GM06990 (cell line): ENCODE measurements around the gene EIF4E2.

ENCODE experiments used
- DNase-seq: peaks from one replicate; pipeline ENCODE4 v3.0.0-alpha.2; 2011; ENCODE audit not compliant: insufficient read length; ENCODE audit errors: extremely low read depth
- H3K27me3 ChIP-seq: replicated peaks from 2 replicates; pipeline ENCODE4 v1.6.0; 2011; ENCODE audit warnings: low read length; ENCODE audit not compliant: control insufficient read depth, insufficient read depth
- H3K36me3 ChIP-seq: 2 replicates; pipeline ENCODE4 v1.5.1; 2011; ENCODE audit warnings: low read length; ENCODE audit not compliant: control insufficient read depth, insufficient read depth
- H3K4me3 ChIP-seq: replicated peaks from 2 replicates; pipeline ENCODE4 v1.5.1; 2011; ENCODE audit warnings: low read depth, mild to moderate bottlenecking, control low read depth, low read length
- CTCF ChIP-seq: IDR thresholded peaks from 2 replicates; pipeline ENCODE4 v1.5.1; 2011; ENCODE audit warnings: low read length, control low read depth, mild to moderate bottlenecking, inconsistent platforms; ENCODE audit not compliant: insufficient read depth, poor library complexity, severe bottlenecking

EIF4E2 gene

GRCh38 chr2:232593982-232594381 is 43.5 kb downstream of the EIF4E2 start:
- Histone ChIP-seq H3K36me3 (no peaks in the 10 kb centered on the region), H3K27me3 (no peaks in the 10 kb centered on the region), H3K4me3 (no peak overlapping the region)
- no peak for TF ChIP-seq CTCF
- DNase-seq, result no peak

GRCh38 chr2:232597362-232598079 is 47.0 kb downstream of the EIF4E2 start:
- Histone ChIP-seq H3K36me3 (no peaks in the 10 kb centered on the region), H3K27me3 (no peaks in the 10 kb centered on the region), H3K4me3 (no peak overlapping the region)
- TF ChIP-seq CTCF, result no peak
- DNase-seq, result no peak

GRCh38 chr2:232598293-232598692 is 47.8 kb downstream of the EIF4E2 start:
- no peaks in the 10 kb centered on the region for H3K27me3 ChIP-seq
- no peak for DNase-seq
- H3K4me3 ChIP-seq, result no peak overlapping the region
- TF ChIP-seq CTCF, result no peak
- H3K36me3 ChIP-seq, result no peaks in the 10 kb centered on the region

- no peak overlapping the region for H3K4me3 ChIP-seq
- no peak for DNase-seq
- no peaks in the 10 kb centered on the region; the same call in 1 of the 2 replicates for H3K27me3 ChIP-seq
- no peaks in the 10 kb centered on the region for H3K36me3 ChIP-seq
- no peak for TF ChIP-seq CTCF
Observed at GRCh38 chr2:232600053-232600773, 49.7 kb downstream of the EIF4E2 start.

- Histone ChIP-seq H3K4me3 (no peak overlapping the region), H3K36me3 (no peaks in the 10 kb centered on the region), H3K27me3 (no peaks in the 10 kb centered on the region; the same call in 1 of the 2 replicates)
- DNase-seq, result no peak
- no peak for TF ChIP-seq CTCF
Observed at GRCh38 chr2:232603283-232603682, 52.8 kb downstream of the EIF4E2 start.
